Measurements from ENCODE around the gene SGK1. TPM values are rescaled to one million over a fixed set of nuclear protein-coding genes. Genes with fewer than 3 reads are reported as not detected.
A peak's percentile ranks its signal among the peaks of the same experiment; 100 is the strongest.
"Not testable (repeated sequence)": the region's sequence is repeated elsewhere in the genome, so short reads cannot be mapped to it uniquely, and the experiment has no call there.

Gene SGK1
- total RNA-seq, 6 donors from 2014 or later, result 118 to 426 (median 199) TPM

GRCh38 chr6:134238006-134238405 lies 79.9 kb downstream of the SGK1 start:
- ATAC-seq (ENCODE audit: low FRiP score in 2 of 2), result no peak
- Histone ChIP-seq H3K4me1 (peaks cover 0 to 15% (median 7%) of the 10 kb centered on the region in 4 donors), H3K27ac (no peak overlapping the region), H3K4me3 (no peak overlapping the region), H3K27me3 (no peaks in the 10 kb centered on the region), H3K9me3 (no peaks in the 10 kb centered on the region), H3K36me3 (no peaks in the 10 kb centered on the region)
- no peak for DNase-seq
- no peak for TF ChIP-seq POLR2AphosphoS5 (IDR thresholded peaks at IDR 0.05)
- no peak for TF ChIP-seq CTCF (IDR thresholded peaks at IDR 0.05)
- no peak for TF ChIP-seq POLR2A (IDR thresholded peaks at IDR 0.05)
- TF ChIP-seq EP300 (IDR thresholded peaks at IDR 0.05), result no peak
- WGBS, 2 donors, result 87 to 88% methylated on average over 2 of the region's 2 CpGs

DNA sequence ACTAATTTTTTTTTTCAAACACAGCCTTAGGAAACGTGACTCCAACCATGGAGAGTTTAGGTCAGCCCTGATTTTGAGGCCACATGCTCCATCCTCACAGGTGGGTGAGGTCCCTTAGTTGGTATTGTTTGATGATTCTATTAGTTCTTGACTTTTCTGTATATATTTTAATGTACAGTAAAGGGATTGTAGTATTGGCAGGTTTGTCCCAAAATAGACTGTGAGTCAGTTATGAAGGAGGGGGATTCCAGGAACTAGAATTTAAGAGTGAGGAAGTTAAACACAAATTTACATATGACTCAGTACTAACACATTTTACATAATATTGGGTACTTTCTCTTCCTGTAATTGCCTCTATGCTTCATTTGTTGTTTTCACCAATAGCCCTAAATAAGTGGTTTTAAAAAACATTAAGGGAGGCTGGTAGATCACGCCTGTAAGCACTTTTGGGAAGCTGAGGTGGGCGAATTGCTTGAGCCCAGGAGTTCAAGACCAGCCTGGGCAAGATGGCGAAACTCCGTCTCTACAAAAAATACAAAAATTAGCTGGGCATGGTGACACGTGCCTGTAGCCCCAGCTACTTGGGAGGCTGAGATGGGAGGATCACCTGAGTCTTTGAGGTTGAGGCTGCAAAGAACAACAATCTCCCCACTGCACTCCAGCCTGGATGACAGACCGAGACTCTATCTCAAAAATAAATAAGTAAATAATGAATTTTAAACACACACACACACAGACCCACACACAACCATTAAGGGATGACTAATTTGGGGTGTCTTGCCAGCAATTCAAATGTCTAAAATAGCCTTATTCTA lies 81.8 kb downstream of the SGK1 start:
- Histone ChIP-seq H3K27me3 (no peaks in the 10 kb centered on the region), H3K4me3 (no peak overlapping the region), H3K9me3 (no peaks in the 10 kb centered on the region), H3K36me3 (no peaks in the 10 kb centered on the region), H3K27ac (peak overlapping the region; percentile 17 to 70 (median 50)), H3K4me1 (peaks cover 0 to 15% (median 7%) of the 10 kb centered on the region in 4 donors)
- WGBS, 2 donors, result 63 to 67% methylated on average over 7 of the region's 7 CpGs
- DNase-seq (no peak), ATAC-seq (ENCODE audit: low FRiP score in 2 of 2) (peak in 1 of 2 donors; percentile 70)
- TF ChIP-seq POLR2AphosphoS5 (IDR thresholded peaks at IDR 0.05) (peak in 1 of 2 donors; percentile 23), CTCF (IDR thresholded peaks at IDR 0.05) (no peak), POLR2A (IDR thresholded peaks at IDR 0.05) (no peak), EP300 (IDR thresholded peaks at IDR 0.05) (peak in 2 of 4 donors; percentile 44 to 85)

DNA sequence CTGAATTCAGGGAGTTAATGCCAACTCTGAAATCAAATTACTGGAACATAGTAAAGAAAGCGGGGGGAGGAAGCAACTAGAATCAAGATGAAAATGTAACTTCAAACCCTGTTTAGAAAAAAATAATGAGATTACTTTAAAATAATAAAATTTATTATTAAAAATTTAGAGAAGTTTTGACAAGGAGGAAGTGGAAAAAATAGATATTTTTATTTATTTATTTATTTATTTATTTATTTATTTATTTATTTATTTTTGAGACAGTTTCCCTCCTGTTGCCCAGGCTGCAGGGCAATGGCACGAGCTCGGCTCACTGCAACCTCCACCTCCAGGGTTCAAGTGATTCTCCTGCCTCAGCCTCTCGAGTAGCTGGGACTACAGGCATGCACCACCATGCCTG lies 82.6 kb downstream of the SGK1 start:
- 92 to 94% methylated on average over 4 of the region's 4 CpGs for WGBS, 2 donors

GRCh38 chr6:134233180-134233955 lies 84.5 kb downstream of the SGK1 start:
- no peak for TF ChIP-seq POLR2AphosphoS5 (IDR thresholded peaks at IDR 0.05)
- TF ChIP-seq POLR2A (IDR thresholded peaks at IDR 0.05), result no peak
- TF ChIP-seq EP300 (IDR thresholded peaks at IDR 0.05), result no peak
- TF ChIP-seq CTCF (IDR thresholded peaks at IDR 0.05), result no peak
- ATAC-seq (ENCODE audit: low FRiP score in 2 of 2), result no peak
- H3K27me3 ChIP-seq, result no peaks in the 10 kb centered on the region

More for the DNA sequence above, 82.6 kb downstream of the SGK1 start:
- H3K36me3 ChIP-seq; ATAC-seq (ENCODE audit: low FRiP score in 2 of 2); H3K4me3 ChIP-seq; H3K9me3 ChIP-seq; H3K27me3 ChIP-seq; DNase-seq: not testable (repeated sequence)
- H3K4me1 ChIP-seq, result peaks cover 0 to 14% (median 7%) of the 10 kb centered on the region in 4 donors
- peak overlapping the region in 1 of 4 donors; percentile 70 for H3K27ac ChIP-seq

DNA sequence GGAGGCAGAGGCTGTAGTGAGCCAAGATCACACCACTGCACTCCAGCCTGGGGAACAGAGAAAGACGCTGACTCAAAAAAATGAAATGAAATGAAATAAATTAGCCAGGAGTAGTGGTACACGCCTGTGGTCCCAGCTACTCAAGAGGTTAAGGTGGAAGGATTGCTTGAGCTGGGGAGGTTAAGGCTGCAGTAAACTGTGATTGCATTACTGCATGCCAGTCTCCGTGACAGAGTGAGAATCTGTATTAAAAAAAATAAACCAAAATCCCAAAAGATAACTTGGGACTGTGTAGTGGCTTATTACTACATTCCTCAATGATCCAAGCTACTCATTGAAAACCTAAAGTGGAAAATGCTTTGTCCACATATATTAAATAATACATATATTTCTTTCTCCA lies 87.0 kb downstream of the SGK1 start:
- TF ChIP-seq POLR2AphosphoS5 (IDR thresholded peaks at IDR 0.05), result no peak
- Histone ChIP-seq H3K9me3 (no peaks in the 10 kb centered on the region), H3K4me3 (no peak overlapping the region), H3K27me3 (no peaks in the 10 kb centered on the region), H3K27ac (peak overlapping the region in 2 of 4 donors; percentile 18 to 74), H3K36me3 (no peaks in the 10 kb centered on the region), H3K4me1 (peaks cover 0 to 5% (median 2%) of the 10 kb centered on the region in 4 donors)
- no peak for ATAC-seq (ENCODE audit: low FRiP score in 2 of 2)
- whole genome bisulfite sequencing, 2 donors, result 86 to 88% methylated on average over 3 of the region's 3 CpGs
- DNase-seq, result no peak

More at GRCh38 chr6:134233180-134233955, 84.5 kb downstream of the SGK1 start:
- peaks cover 0 to 11% (median 7%) of the 10 kb centered on the region in 4 donors for H3K4me1 ChIP-seq
- H3K36me3 ChIP-seq, result no peaks in the 10 kb centered on the region
- H3K4me3 ChIP-seq, result no peak overlapping the region
- no peak for DNase-seq
- no peaks in the 10 kb centered on the region for H3K9me3 ChIP-seq
- 74 to 87% methylated on average over 5 of the region's 5 CpGs for WGBS, 2 donors
- H3K27ac ChIP-seq, result peak overlapping the region in 1 of 4 donors; percentile 9
